Lung (tissue), 12 donors: ENCODE measurements around the gene GATB. TPM values are rescaled to one million over a fixed set of nuclear protein-coding genes. Genes with fewer than 3 reads are reported as not detected.

Experiments
- ATAC-seq: fragments of 200-7000 bp; cut with Tn5 transposase; one replicate; pipeline ENCODE4 v1.9.1; 2020; ENCODE audit warnings: moderate number of reproducible peaks; ENCODE audit not compliant: insufficient read depth, low FRiP score
- DNase-seq, 3 donors: peaks; one replicate each; pipeline ENCODE4 v3.0.0-alpha.2; 2013 to 2017
- H3K27ac ChIP-seq, 2 donors: one replicate each; pipeline ENCODE4 v1.5.1; 2013; ENCODE audit warnings: mild to moderate bottlenecking in 2 of 2, moderate library complexity in 2 of 2, control low read depth in 1 of 2, inconsistent platforms in 1 of 2, low read depth in 1 of 2, low read length in 1 of 2
- H3K27me3 ChIP-seq, 3 donors: one replicate each; pipeline ENCODE4 v1.5.1; 2013; ENCODE audit warnings: low read length in 2 of 3; ENCODE audit not compliant: control insufficient read depth in 3 of 3, insufficient read depth in 3 of 3
- H3K36me3 ChIP-seq, 4 donors: one replicate each; pipeline ENCODE4 v1.5.1; 2013; ENCODE audit warnings: low read length in 4 of 4, mild to moderate bottlenecking in 1 of 4, moderate library complexity in 1 of 4; ENCODE audit not compliant: control insufficient read depth in 4 of 4, insufficient read depth in 4 of 4
- H3K4me1 ChIP-seq, 5 donors: one replicate each; pipeline ENCODE4 v1.5.1; 2013; ENCODE audit warnings: low read length in 5 of 5, mild to moderate bottlenecking in 2 of 5, moderate library complexity in 1 of 5; ENCODE audit not compliant: control insufficient read depth in 5 of 5, insufficient read depth in 5 of 5
- H3K4me3 ChIP-seq: one replicate; pipeline ENCODE4 v1.5.1; 2013; ENCODE audit warnings: mild to moderate bottlenecking, control low read depth, moderate library complexity
- H3K9ac ChIP-seq, 2 donors: one replicate each; pipeline ENCODE4 v1.5.1; 2013; ENCODE audit warnings: low read length in 2 of 2, control low read depth in 1 of 2; ENCODE audit not compliant: insufficient read depth in 1 of 2
- H3K9me3 ChIP-seq, 4 donors: one replicate each; pipeline ENCODE4 v1.5.1; 2013; ENCODE audit warnings: low read length in 3 of 4, mild to moderate bottlenecking in 1 of 4, moderate library complexity in 1 of 4; ENCODE audit not compliant: control insufficient read depth in 4 of 4, insufficient read depth in 3 of 4
- CTCF ChIP-seq: IDR thresholded peaks from 2 replicates; pipeline ENCODE4 v1.5.1; 2012; ENCODE audit warnings: mild to moderate bottlenecking; ENCODE audit errors: control extremely low read depth, extremely low read depth
- WGBS, 2 donors: extraction: QIAGEN DNeasy Blood & Tissue Kit; methylation state at CpG; one replicate each; pipeline ENCODE4 v1.1.7; 2013; 5-methylcytosine and 5-hydroxymethylcytosine counted together
- polyA plus RNA-seq, 2 donors: library from polyadenylated mRNA; stranded (reverse); fragments of 200-250 nt; gene quantifications; one replicate each; pipeline ENCODE4 v1.2.1, GENCODE V29; 2013
- total RNA-seq, 2 donors: library from RNA; depleted of rRNA in 1 of 2; stranded (reverse); fragments of >200 nt in 1 of 2; gene quantifications; one replicate each; pipeline ENCODE4 v1.2.1, GENCODE V29; 2014 to 2021
- donor health status: control.
- donor health status: control.
- donor health status: Bipolar disorder and iron deficiency.
- donor health status: healthy.
- donor health status: DM: yes; HTN: yes; CAD: no.

Gene GATB
- total and polyA plus RNA-seq, 4 donors = 11.0 to 18.4 (median 15.6) TPM

- Histone ChIP-seq H3K36me3 (peaks cover 0 to 8% (median 0%) of the 10 kb centered on the region in 4 donors), H3K27ac (no peak overlapping the region), H3K27me3 (no peaks in the 10 kb centered on the region), H3K9me3 (no peaks in the 10 kb centered on the region), H3K4me3 (no peak overlapping the region), H3K9ac (no peak overlapping the region), H3K4me1 (peaks cover 0 to 10% (median 3%) of the 10 kb centered on the region in 5 donors)
- no peak for TF ChIP-seq CTCF
- DNase-seq = no peak
- ATAC-seq = no peak
- 77 to 82% methylated on average over 7 of the region's 7 CpGs for WGBS, 2 donors
Observed at GRCh38 chr4:151661873-151662272, 98.9 kb downstream of the GATB start.

- no peak for TF ChIP-seq CTCF
- no peak for ATAC-seq
- Histone ChIP-seq H3K27ac (no peak overlapping the region), H3K4me1 (peaks cover 0 to 4% (median 2%) of the 10 kb centered on the region in 5 donors), H3K27me3 (no peaks in the 10 kb centered on the region), H3K4me3 (no peak overlapping the region), H3K9ac (no peak overlapping the region), H3K9me3 (no peaks in the 10 kb centered on the region), H3K36me3 (peaks cover 0 to 8% (median 0%) of the 10 kb centered on the region in 4 donors)
- DNase-seq = no peak
Observed at GRCh38 chr4:151660676-151661075, 100.1 kb downstream of the GATB start.

GRCh38 chr4:151659601-151660364 is 101.0 kb downstream of the GATB start:
- Histone ChIP-seq H3K4me3 (no peak overlapping the region), H3K27me3 (no peaks in the 10 kb centered on the region), H3K36me3 (peaks cover 0 to 8% (median 0%) of the 10 kb centered on the region in 4 donors), H3K9ac (no peak overlapping the region), H3K9me3 (no peaks in the 10 kb centered on the region), H3K27ac (no peak overlapping the region), H3K4me1 (peaks cover 0 to 4% (median 2%) of the 10 kb centered on the region in 5 donors)
- 70 to 79% methylated on average over 12 of the region's 12 CpGs for WGBS, 2 donors
- ATAC-seq = no peak
- TF ChIP-seq CTCF = no peak
- peak; percentile 28 to 58 (median 38) for DNase-seq
